Measurements from ENCODE around the gene CCDC102A. TPM values are rescaled to one million over a fixed set of nuclear protein-coding genes. Genes with fewer than 3 reads are reported as not detected.

CCDC102A gene
- total and polyA plus RNA-seq, 2 donors (not counting 3 experiments of a cell fraction or from before 2014, with no cell fraction given), result 7.8 to 12.2 TPM

- peak overlapping the region; percentile 38 to 69 (median 68) for H3K4me3 ChIP-seq (replicated peaks in 1 of 3; ENCODE audit: insufficient read depth in 1 of 3, low read depth in 1 of 3, low read length in 3 of 3)
- TF ChIP-seq POLR2A (IDR thresholded peaks at IDR 0.05; ENCODE audit: low read depth, low read length), result no peak
- no peak for TF ChIP-seq POLR2AphosphoS5 (IDR thresholded peaks at IDR 0.05; ENCODE audit: insufficient read depth, low read depth, low read length)
- no peak overlapping the region for H3K9ac ChIP-seq (replicated peaks; ENCODE audit: extremely low read depth, insufficient read depth, low read length)
- no peaks in the 10 kb centered on the region for H4K20me1 ChIP-seq (replicated peaks; ENCODE audit: control insufficient read depth, extremely low read depth, insufficient read depth, low read length)
- CTCF ChIA-PET, result interaction anchor here (1.1 to 3.0 kb wide), 4 partner anchors 16 to 41 kb away, joined by 3 to 21 read pairs (median 3); partner anchors contain the start of genes CIAPIN1, COQ9 and POLR2C
- POLR2A ChIA-PET, result no interaction called here
- H3K36me3 ChIP-seq (ENCODE audit: control insufficient read depth in 2 of 2, extremely low read depth in 1 of 2, insufficient read depth in 2 of 2, low read length in 2 of 2), result peaks cover 0 to 9% of the 10 kb centered on the region in 2 experiments
- BruUV-seq (replicated peaks), result no TSS peak
- no peak overlapping the region for H3K27ac ChIP-seq (ENCODE audit: insufficient read depth, low read depth, low read length)
- no peaks in the 10 kb centered on the region for H3K9me1 ChIP-seq (replicated peaks; ENCODE audit: control insufficient read depth, extremely low read depth, insufficient read depth, low read length)
- H3K4me1 ChIP-seq (ENCODE audit: control insufficient read depth, extremely low read depth, insufficient read depth, low read length), result peaks cover 28% of the 10 kb centered on the region
- peak; percentile 21 for DNase-seq (ENCODE audit: low read depth, low spot score)
- H2AFZ ChIP-seq (ENCODE audit: low read depth, low read length), result peak overlapping the region; percentile 93
- peak; percentile 12 for FAIRE-seq
- intact Hi-C loops (cut with micrococcal nuclease), result loop anchor here (10.0 kb wide), 1 partner anchor 166 kb away; no protein-coding TSS in a partner anchor
- H3K27me3 ChIP-seq (ENCODE audit: control insufficient read depth in 2 of 2, insufficient read depth in 2 of 2, low read length in 2 of 2), result no peaks in the 10 kb centered on the region
- dilution Hi-C loops (cut with MboI; ENCODE audit: extremely low pct_ligation_motif_present, low sequenced_read_pairs), result no loop called here
- H3K79me2 ChIP-seq (ENCODE audit: control insufficient read depth, insufficient read depth, low read length), result peaks cover 15% of the 10 kb centered on the region
- H3K4me2 ChIP-seq (ENCODE audit: insufficient read depth, low read length), result peak overlapping the region; percentile 87
- H3K9me3 ChIP-seq (replicated peaks; ENCODE audit: control insufficient read depth, insufficient read depth, low read length), result no peaks in the 10 kb centered on the region
These were observed 57.8 kb downstream of the CCDC102A start for GRCh38 chr16:57478396-57479204.

GRCh38 chr16:57477531-57478202 lies 58.7 kb downstream of the CCDC102A start:
- no peak overlapping the region for H3K9ac ChIP-seq (replicated peaks; ENCODE audit: extremely low read depth, insufficient read depth, low read length)
- dilution Hi-C loops (cut with MboI; ENCODE audit: extremely low pct_ligation_motif_present, low sequenced_read_pairs), result no loop called here
- no peak overlapping the region for H3K4me2 ChIP-seq (ENCODE audit: insufficient read depth, low read length)
- peaks cover 0 to 18% of the 10 kb centered on the region in 2 experiments for H3K36me3 ChIP-seq (ENCODE audit: control insufficient read depth in 2 of 2, extremely low read depth in 1 of 2, insufficient read depth in 2 of 2, low read length in 2 of 2)
- no peak overlapping the region for H3K27ac ChIP-seq (ENCODE audit: insufficient read depth, low read depth, low read length)
- H2AFZ ChIP-seq (ENCODE audit: low read depth, low read length), result no peak overlapping the region
- intact Hi-C loops (cut with micrococcal nuclease), result loop anchor here (10.0 kb wide), 1 partner anchor 167 kb away; no protein-coding TSS in a partner anchor
- peaks cover 15% of the 10 kb centered on the region for H3K79me2 ChIP-seq (ENCODE audit: control insufficient read depth, insufficient read depth, low read length)
- H3K27me3 ChIP-seq (ENCODE audit: control insufficient read depth in 2 of 2, insufficient read depth in 2 of 2, low read length in 2 of 2), result no peaks in the 10 kb centered on the region
- TF ChIP-seq JUN (IDR thresholded peaks at IDR 0.05; ENCODE audit: borderline replicate concordance, insufficient read depth, insufficient read length, low read depth), result no peak
- no peak for TF ChIP-seq EZH2 (IDR thresholded peaks at IDR 0.05; ENCODE audit: borderline replicate concordance, low read depth, low read length, severe bottlenecking)
- no peak for TF ChIP-seq MYC (IDR thresholded peaks at IDR 0.05; ENCODE audit: low read depth, low read length)
- no peak for TF ChIP-seq FOS (IDR thresholded peaks at IDR 0.05; ENCODE audit: borderline replicate concordance, insufficient read depth, low read length)
- no peak for TF ChIP-seq POLR2A (IDR thresholded peaks at IDR 0.05; ENCODE audit: low read depth, low read length)
- H3K9me1 ChIP-seq (replicated peaks; ENCODE audit: control insufficient read depth, extremely low read depth, insufficient read depth, low read length), result no peaks in the 10 kb centered on the region
- no peak overlapping the region for H3K4me3 ChIP-seq (replicated peaks in 1 of 3; ENCODE audit: insufficient read depth in 1 of 3, low read depth in 1 of 3, low read length in 3 of 3)
- H3K9me3 ChIP-seq (replicated peaks; ENCODE audit: control insufficient read depth, insufficient read depth, low read length), result no peaks in the 10 kb centered on the region
- CTCF ChIA-PET, result interaction anchor here (3.0 kb wide), 1 partner anchor 42 kb away, joined by 21 read pairs; no protein-coding TSS in a partner anchor
- POLR2A ChIA-PET, result no interaction called here
- H4K20me1 ChIP-seq (replicated peaks; ENCODE audit: control insufficient read depth, extremely low read depth, insufficient read depth, low read length), result no peaks in the 10 kb centered on the region
- peaks cover 28% of the 10 kb centered on the region for H3K4me1 ChIP-seq (ENCODE audit: control insufficient read depth, extremely low read depth, insufficient read depth, low read length)
- no TSS peak for BruUV-seq (replicated peaks)
- no peak for DNase-seq (ENCODE audit: low read depth, low spot score)
- no peak for FAIRE-seq

Measured in endothelial cell of umbilical vein (primary cell).